Mesendoderm (in vitro differentiated cells): Measurements from ENCODE around the gene PLA2G2F.

Experiments used
- DNase-seq: peaks from one replicate; pipeline ENCODE4 v3.0.0; 2013
- H2AK5ac ChIP-seq: 2 replicates; pipeline ENCODE4 v1.6.1; 2013; ENCODE audit warnings: low read length, inconsistent platforms
- H2BK120ac ChIP-seq: 2 replicates; pipeline ENCODE4 v1.6.1; 2013; ENCODE audit warnings: low read depth, mild to moderate bottlenecking, low read length, moderate library complexity, mixed read lengths
- H2BK15ac ChIP-seq: replicated peaks from 2 replicates; pipeline ENCODE4 v1.6.1; 2013; ENCODE audit warnings: low read depth, mild to moderate bottlenecking, moderate library complexity
- H2BK5ac ChIP-seq: 2 replicates; pipeline ENCODE4 v1.6.1; 2013; ENCODE audit warnings: low read length, inconsistent platforms
- H3K18ac ChIP-seq: 2 replicates; pipeline ENCODE4 v1.6.1; 2013; ENCODE audit warnings: mild to moderate bottlenecking, low read length, mixed read lengths
- H3K23ac ChIP-seq: one replicate; pipeline ENCODE4 v1.6.1; 2013; ENCODE audit warnings: low read length
- H3K27ac ChIP-seq: 2 replicates; pipeline ENCODE4 v1.5.1; 2013; ENCODE audit warnings: low read depth, mild to moderate bottlenecking, inconsistent platforms, low read length, moderate library complexity
- H3K27me3 ChIP-seq: 2 replicates; pipeline ENCODE4 v1.6.1; 2013; ENCODE audit warnings: low read length, control low read depth, mild to moderate bottlenecking, inconsistent platforms; ENCODE audit not compliant: insufficient read depth, poor library complexity
- H3K36me3 ChIP-seq: 2 replicates; pipeline ENCODE4 v1.6.1; 2013; ENCODE audit warnings: low read length, inconsistent platforms; ENCODE audit not compliant: control insufficient read depth, insufficient read depth
- H3K4ac ChIP-seq: one replicate; pipeline ENCODE4 v1.6.1; 2013; ENCODE audit warnings: low read depth, mild to moderate bottlenecking, low read length, moderate library complexity
- H3K4me1 ChIP-seq: 2 replicates; pipeline ENCODE4 v1.6.1; 2013; ENCODE audit warnings: low read depth, low read length, inconsistent platforms; ENCODE audit not compliant: control insufficient read depth
- H3K4me2 ChIP-seq: 2 replicates; pipeline ENCODE4 v1.6.1; 2013; ENCODE audit warnings: low read length
- H3K4me3 ChIP-seq: 2 replicates; pipeline ENCODE4 v1.5.1; 2013; ENCODE audit warnings: mild to moderate bottlenecking, low read length
- H3K56ac ChIP-seq: one replicate; pipeline ENCODE4 v1.6.1; 2013; ENCODE audit warnings: low read length
- H3K79me1 ChIP-seq: 2 replicates; pipeline ENCODE4 v1.6.1; 2013; ENCODE audit warnings: low read length, inconsistent platforms
- H3K79me2 ChIP-seq: 2 replicates; pipeline ENCODE4 v1.6.1; 2013; ENCODE audit warnings: mild to moderate bottlenecking, low read length; ENCODE audit not compliant: control insufficient read depth, insufficient read depth
- H3K9ac ChIP-seq: 2 replicates; pipeline ENCODE4 v1.6.1; 2013; ENCODE audit warnings: low read length, inconsistent platforms
- H4K5ac ChIP-seq: one replicate; pipeline ENCODE4 v1.6.1; 2013; ENCODE audit warnings: low read length
- H4K8ac ChIP-seq: one replicate; pipeline ENCODE4 v1.6.1; 2013; ENCODE audit warnings: low read depth, mild to moderate bottlenecking, control low read depth, low read length, moderate library complexity
- WGBS: extraction: QIAGEN DNeasy Blood & Tissue Kit; methylation state at CpG from one replicate; pipeline ENCODE4 v1.1.7; 2013; ENCODE audit warnings: low lambda C conversion rate, missing lambda C conversion rate; ENCODE audit not compliant: insufficient coverage; ENCODE audit errors: extremely low coverage; 5-methylcytosine and 5-hydroxymethylcytosine counted together

PLA2G2F gene

GRCh38 chr1:20141001-20141400 lies 1.9 kb downstream of the PLA2G2F start:
- no peak overlapping the region for H3K4me2 ChIP-seq
- H2BK5ac ChIP-seq: no peak overlapping the region
- DNase-seq: no peak
- H3K4me3 ChIP-seq: no peak overlapping the region
- no peaks in the 10 kb centered on the region for H3K79me2 ChIP-seq
- H2AK5ac ChIP-seq: no peak overlapping the region
- WGBS: no CpG with 5 or more reads among the region's 9 CpGs
- H3K4ac ChIP-seq: no peak overlapping the region
- no peaks in the 10 kb centered on the region for H3K36me3 ChIP-seq
- no peak overlapping the region for H2BK15ac ChIP-seq
- no peaks in the 10 kb centered on the region for H3K4me1 ChIP-seq
- no peak overlapping the region for H4K8ac ChIP-seq
- no peak overlapping the region for H2BK120ac ChIP-seq
- no peak overlapping the region for H3K27ac ChIP-seq
- H3K18ac ChIP-seq: no peak overlapping the region
- H4K5ac ChIP-seq: no peak overlapping the region
- no peak overlapping the region for H3K56ac ChIP-seq
- no peaks in the 10 kb centered on the region for H3K27me3 ChIP-seq
- no peaks in the 10 kb centered on the region for H3K79me1 ChIP-seq
- H3K23ac ChIP-seq: no peak overlapping the region
- H3K9ac ChIP-seq: no peak overlapping the region

- WGBS: no CpG with 5 or more reads among the region's 7 CpGs
- H3K4me3 ChIP-seq: no peak overlapping the region
- no peak overlapping the region for H3K23ac ChIP-seq
- DNase-seq: no peak
- H2AK5ac ChIP-seq: no peak overlapping the region
- no peak overlapping the region for H3K9ac ChIP-seq
- no peak overlapping the region for H3K4ac ChIP-seq
- no peak overlapping the region for H2BK15ac ChIP-seq
- no peaks in the 10 kb centered on the region for H3K4me1 ChIP-seq
- no peaks in the 10 kb centered on the region for H3K79me1 ChIP-seq
- H4K5ac ChIP-seq: no peak overlapping the region
- no peaks in the 10 kb centered on the region for H3K79me2 ChIP-seq
- H3K27me3 ChIP-seq: no peaks in the 10 kb centered on the region
- H2BK5ac ChIP-seq: no peak overlapping the region
- H2BK120ac ChIP-seq: no peak overlapping the region
- no peak overlapping the region for H3K4me2 ChIP-seq
- no peaks in the 10 kb centered on the region for H3K36me3 ChIP-seq
- H3K56ac ChIP-seq: no peak overlapping the region
- no peak overlapping the region for H3K18ac ChIP-seq
- H3K27ac ChIP-seq: no peak overlapping the region
- H4K8ac ChIP-seq: no peak overlapping the region
Measured at GRCh38 chr1:20141466-20141865, 2.3 kb downstream of the PLA2G2F start.

- no peak overlapping the region for H2BK15ac ChIP-seq
- no peaks in the 10 kb centered on the region for H3K27me3 ChIP-seq
- DNase-seq: no peak
- no CpG with 5 or more reads among the region's 13 CpGs for WGBS
- H3K27ac ChIP-seq: no peak overlapping the region
- H3K4me3 ChIP-seq: no peak overlapping the region
- no peaks in the 10 kb centered on the region for H3K79me1 ChIP-seq
- H4K5ac ChIP-seq: no peak overlapping the region
- H3K18ac ChIP-seq: no peak overlapping the region
- no peak overlapping the region for H2BK5ac ChIP-seq
- H2BK120ac ChIP-seq: no peak overlapping the region
- H4K8ac ChIP-seq: no peak overlapping the region
- H3K4ac ChIP-seq: no peak overlapping the region
- H3K56ac ChIP-seq: no peak overlapping the region
- H2AK5ac ChIP-seq: no peak overlapping the region
- H3K4me1 ChIP-seq: no peaks in the 10 kb centered on the region
- no peaks in the 10 kb centered on the region for H3K79me2 ChIP-seq
- no peaks in the 10 kb centered on the region for H3K36me3 ChIP-seq
- H3K23ac ChIP-seq: no peak overlapping the region
- no peak overlapping the region for H3K4me2 ChIP-seq
- no peak overlapping the region for H3K9ac ChIP-seq
Measured at GRCh38 chr1:20142001-20142710, 3.0 kb downstream of the PLA2G2F start.

GRCh38 chr1:20143318-20143717 lies 4.2 kb downstream of the PLA2G2F start:
- no peaks in the 10 kb centered on the region for H3K27me3 ChIP-seq
- no peak overlapping the region for H3K56ac ChIP-seq
- H2BK15ac ChIP-seq: no peak overlapping the region
- H4K5ac ChIP-seq: no peak overlapping the region
- H3K9ac ChIP-seq: no peak overlapping the region
- H2AK5ac ChIP-seq: no peak overlapping the region
- no peak overlapping the region for H3K18ac ChIP-seq
- no peaks in the 10 kb centered on the region for H3K79me1 ChIP-seq
- H2BK120ac ChIP-seq: no peak overlapping the region
- H3K4ac ChIP-seq: no peak overlapping the region
- H4K8ac ChIP-seq: no peak overlapping the region
- H3K23ac ChIP-seq: no peak overlapping the region
- no peak overlapping the region for H3K4me3 ChIP-seq
- no peak overlapping the region for H3K27ac ChIP-seq
- H3K4me1 ChIP-seq: no peaks in the 10 kb centered on the region
- H3K4me2 ChIP-seq: no peak overlapping the region
- no peaks in the 10 kb centered on the region for H3K36me3 ChIP-seq
- no peak for DNase-seq
- no peak overlapping the region for H2BK5ac ChIP-seq
- WGBS: no CpG with 5 or more reads among the region's 8 CpGs
- H3K79me2 ChIP-seq: no peaks in the 10 kb centered on the region

- Histone ChIP-seq H3K27me3 (no peaks in the 10 kb centered on the region), H4K8ac (no peak overlapping the region), H2BK120ac (no peak overlapping the region), H3K4me2 (no peak overlapping the region), H3K79me2 (no peaks in the 10 kb centered on the region), H3K56ac (no peak overlapping the region), H2BK15ac (no peak overlapping the region), H3K36me3 (no peaks in the 10 kb centered on the region), H3K4me1 (no peaks in the 10 kb centered on the region), H2AK5ac (no peak overlapping the region), H3K27ac (no peak overlapping the region), H3K18ac (no peak overlapping the region), H3K4ac (no peak overlapping the region), H4K5ac (no peak overlapping the region), H3K23ac (no peak overlapping the region), H3K4me3 (no peak overlapping the region), H2BK5ac (no peak overlapping the region), H3K9ac (no peak overlapping the region), H3K79me1 (no peaks in the 10 kb centered on the region)
- no CpG with 5 or more reads among the region's 13 CpGs for WGBS
- DNase-seq: no peak
Measured at GRCh38 chr1:20143734-20144565, 4.8 kb downstream of the PLA2G2F start.
